HG03066 (cell line): Measurements from ENCODE around the gene USP26.
"Not testable (repeated sequence)": the region's sequence is repeated elsewhere in the genome, so short reads cannot be mapped to it uniquely, and the experiment has no call there.

Experiments used
- ATAC-seq: cut with Tn5 transposase; IDR thresholded peaks from one replicate; pipeline ENCODE4 v1.9.1; 2021; ENCODE audit warnings: low read depth; ENCODE audit not compliant: unreplicated experiment

The USP26 gene

DNA sequence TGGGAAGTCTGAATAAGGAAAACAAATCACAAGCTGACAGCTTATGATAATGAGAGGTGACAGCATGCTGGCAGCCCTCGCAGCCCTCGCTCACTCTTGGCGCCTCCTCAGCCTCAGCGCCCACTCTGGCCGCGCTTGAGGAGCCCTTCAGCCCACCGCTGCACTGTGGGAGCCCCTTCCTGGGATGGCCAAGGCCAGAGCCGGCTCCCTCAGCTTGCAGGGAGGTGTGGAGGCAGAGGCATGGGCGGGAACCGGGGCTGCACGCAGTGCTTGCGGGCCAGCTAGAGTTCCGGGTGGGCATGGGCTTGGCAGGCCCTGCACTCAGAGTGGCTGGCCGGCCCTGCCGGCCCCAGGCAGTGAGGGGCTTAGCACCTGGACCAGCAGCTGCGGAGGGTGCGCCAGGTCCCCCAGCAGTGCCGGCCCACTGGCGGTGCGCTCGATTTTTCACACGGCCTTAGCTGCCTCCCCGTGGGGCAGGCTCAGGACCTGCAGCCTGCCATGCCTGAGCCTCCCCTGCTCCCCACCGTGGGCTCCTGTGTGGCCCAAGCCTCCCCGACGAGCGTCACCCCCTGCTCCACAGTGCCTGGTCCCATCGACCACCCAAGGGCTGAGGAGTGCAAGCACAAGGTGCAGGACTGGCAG, 52.6 kb downstream of the USP26 start:
- not testable (repeated sequence) for ATAC-seq

DNA sequence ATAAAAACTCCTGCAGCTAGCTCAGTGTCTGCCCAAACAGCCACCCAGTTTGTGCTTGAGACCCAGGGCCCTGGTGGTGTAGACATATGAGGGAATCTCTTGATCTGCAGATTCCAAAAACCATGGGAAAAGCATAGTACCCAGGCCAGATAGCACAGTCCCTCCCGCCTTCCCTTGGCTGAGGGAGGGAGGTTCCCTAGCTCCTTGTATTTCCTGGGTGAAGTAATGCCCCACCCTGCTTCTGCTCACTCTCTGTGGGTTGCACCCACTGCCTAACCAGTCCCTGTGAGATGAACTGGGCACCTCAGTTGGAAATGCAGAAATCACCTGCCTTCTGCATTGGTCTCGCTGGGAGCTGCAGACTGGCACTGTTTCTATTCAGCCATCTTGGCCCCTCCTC, 54.6 kb downstream of the USP26 start:
- ATAC-seq: no peak

DNA sequence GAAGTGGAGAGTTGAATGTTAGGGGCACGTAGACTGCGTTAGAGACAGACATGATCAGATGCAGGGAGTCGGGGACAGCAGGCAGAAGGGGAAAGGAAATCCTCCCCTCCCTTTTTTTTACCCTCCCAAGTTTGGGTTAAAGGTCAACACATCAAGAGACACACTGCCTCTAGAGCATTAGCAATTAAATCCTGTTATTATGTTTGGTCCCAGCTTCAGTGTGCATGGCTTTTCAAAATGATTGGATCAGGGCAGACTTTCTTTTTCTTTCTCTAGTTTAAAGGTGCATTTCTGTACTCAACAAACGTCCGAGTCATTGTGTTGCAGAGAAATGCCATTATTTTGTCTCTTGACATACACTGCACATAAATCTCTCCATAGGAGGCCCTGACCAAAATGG, 63.9 kb downstream of the USP26 start:
- no peak for ATAC-seq

DNA sequence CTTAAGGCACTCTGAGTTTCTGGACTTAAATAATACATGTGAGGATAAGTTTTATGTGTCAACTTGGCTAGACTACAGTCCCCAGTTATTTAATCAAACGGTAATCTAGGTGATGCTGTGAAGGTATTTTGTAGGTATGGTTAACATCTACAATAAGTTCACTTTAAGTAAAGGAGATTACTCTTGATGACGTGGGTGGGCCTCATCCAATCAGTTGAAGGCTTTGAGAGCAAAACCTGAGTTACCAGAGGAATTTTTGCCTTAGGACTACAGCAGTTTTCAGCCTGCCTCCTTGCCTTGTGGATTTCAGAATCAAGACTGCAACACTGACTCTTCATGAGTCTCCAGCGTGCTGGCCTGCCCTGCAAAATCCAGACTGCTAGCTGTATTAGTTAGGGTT, 78.7 kb downstream of the USP26 start:
- ATAC-seq: no peak

DNA sequence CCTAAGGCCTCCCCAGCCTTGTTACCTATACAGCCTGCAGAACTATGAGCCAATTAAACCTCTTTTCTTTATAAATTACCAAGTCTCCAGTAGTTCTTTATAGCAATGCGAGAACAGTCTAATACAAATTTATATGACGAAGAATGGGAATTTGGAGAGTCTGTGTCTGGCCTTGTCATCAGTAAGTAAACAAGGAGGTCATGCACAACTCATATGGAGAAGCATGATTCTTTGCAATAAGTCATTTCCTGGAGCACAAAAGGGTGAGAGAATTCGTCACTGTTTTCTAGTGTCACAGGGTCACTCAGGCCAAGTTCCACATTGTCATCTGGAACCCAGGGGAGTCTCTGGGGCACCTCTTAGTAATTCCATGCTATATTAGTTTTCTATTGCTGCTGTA, 89.5 kb downstream of the USP26 start:
- no peak for ATAC-seq

DNA sequence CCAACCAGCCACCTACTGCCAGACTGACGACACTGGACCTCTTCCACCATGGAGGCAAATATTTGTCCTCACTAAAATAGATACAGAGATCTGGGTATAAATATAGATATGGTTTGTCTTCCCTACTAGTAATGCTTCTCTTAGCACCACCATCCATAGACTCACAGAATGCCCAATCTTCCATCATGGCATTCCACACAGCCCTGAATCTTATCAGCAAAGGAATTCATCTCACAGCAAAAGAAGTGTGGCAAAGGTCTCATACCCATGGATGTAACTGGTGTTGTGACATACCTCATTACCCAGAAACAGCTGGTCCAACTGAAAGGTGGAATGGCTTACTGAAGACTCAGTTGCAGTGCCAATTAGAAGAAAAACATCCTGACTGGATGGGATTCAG, 91.3 kb downstream of the USP26 start:
- no peak for ATAC-seq

DNA sequence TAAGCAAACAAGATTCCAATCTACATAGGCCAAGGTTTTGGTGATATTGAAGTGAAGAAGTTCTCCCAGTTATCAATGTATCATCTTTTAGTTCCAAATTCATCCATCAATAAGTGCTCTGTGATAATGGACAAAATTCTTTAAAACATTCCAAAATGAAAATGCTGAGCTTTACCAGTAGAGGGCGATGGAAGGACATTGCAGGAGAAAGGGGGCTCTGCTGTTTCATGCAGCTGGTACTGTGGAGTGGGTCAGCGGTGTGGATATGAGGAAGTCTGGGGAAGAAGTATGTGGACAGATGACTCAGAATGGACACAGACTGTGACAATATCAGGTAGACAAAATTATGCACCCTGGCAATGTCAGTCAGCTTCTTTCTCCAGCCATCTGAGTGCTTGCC, 91.9 kb downstream of the USP26 start:
- no peak for ATAC-seq

DNA sequence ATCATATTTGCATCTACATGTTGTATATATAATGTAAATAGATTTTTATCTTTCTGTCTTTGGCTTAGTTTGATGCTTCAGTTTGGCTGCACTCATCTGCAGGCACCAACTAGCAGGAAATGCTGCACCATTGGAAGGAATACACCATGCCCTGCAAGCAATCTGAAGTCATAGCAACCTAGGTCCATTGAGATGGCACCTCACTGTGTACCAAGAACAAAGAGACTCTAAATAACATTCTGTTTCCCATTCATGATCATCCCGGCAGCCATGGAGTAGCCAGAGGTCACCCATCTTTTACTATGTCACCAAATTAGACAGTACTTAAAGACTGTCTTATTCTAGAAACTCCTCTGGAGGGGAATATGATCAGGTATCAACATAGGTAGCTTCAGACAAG, 97.7 kb downstream of the USP26 start:
- no peak for ATAC-seq

DNA sequence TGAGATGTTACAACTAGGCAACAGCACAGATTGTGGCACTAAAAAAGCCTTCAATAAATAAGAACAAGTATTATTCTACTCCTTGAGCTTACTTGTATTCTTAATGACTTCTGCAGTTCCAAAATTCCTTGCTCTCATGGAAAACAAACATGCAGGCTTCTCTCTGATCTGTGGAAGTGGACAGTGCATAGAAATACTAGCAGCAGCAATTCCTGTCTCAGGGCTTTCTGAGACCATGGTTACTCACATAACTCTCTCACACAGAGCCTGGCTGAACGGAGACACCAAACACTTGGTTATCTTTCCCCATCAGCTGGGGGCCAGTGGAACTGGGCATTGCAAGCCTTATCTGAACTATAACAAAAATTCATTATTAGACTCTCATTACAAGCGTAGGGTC, 106.1 kb downstream of the USP26 start:
- no peak for ATAC-seq

DNA sequence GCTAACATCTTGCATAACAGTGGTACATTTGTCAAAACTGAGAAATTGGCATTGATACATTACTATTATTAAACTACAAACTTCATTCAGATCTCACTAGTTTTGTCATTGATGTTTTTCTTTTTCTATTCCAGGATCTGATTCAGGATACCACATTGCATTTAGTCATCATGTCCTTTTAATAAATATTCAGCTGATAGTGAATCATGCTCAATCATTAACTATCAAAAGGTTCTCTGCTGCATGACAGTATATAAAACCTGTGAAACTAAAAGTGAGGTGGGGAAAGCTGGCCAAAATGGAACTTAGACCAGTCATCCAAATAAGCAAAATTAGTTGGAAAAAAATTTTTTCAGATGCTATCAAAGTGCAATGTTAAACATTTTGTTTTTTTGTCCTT, 110.4 kb downstream of the USP26 start:
- ATAC-seq: no peak

DNA sequence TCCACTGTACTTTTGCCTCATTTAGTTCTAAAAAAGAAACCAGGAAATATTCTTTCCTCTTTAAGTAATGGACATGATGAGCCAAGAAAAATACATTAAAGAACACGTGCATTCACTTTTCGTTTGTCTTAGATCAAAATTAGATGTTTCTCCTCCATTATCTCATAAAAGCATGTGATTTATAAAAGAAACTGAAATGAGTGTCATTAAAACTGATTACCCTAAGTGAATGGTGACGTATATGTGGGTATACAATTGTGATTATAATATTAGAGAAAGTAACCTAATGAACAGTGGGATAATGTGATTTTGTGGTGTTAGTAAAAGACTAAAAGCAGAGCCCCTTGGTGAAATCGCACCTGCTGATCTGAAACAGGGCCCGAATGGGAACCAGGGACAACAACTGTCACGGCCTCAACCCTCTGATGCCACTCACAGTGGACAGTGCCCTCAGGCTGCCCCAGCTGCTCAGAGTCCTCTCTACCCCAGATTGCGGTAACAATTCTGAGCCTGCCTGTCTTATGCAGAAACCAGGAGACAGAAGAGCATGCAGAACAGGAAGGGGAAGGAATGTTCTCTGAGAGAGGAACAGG, 112.8 kb downstream of the USP26 start:
- no peak for ATAC-seq

DNA sequence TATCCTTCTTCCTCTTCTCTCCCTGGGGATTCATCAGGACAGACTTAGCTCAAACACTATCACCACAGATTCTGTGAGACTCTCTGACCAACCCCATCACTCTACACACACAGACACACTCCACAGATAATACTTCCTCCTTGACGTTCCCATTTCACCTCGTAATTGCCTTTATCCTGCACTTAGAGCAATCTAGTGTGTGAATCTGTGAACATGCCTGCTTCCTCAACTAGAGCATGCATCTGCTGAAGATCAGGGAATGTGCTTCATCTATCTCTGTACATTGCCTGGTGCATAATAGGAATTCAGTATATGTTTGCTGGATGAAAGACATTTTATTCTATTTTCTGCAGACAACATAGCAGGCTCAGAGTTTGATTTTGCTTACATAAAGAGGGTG, 113.4 kb downstream of the USP26 start:
- ATAC-seq: no peak

DNA sequence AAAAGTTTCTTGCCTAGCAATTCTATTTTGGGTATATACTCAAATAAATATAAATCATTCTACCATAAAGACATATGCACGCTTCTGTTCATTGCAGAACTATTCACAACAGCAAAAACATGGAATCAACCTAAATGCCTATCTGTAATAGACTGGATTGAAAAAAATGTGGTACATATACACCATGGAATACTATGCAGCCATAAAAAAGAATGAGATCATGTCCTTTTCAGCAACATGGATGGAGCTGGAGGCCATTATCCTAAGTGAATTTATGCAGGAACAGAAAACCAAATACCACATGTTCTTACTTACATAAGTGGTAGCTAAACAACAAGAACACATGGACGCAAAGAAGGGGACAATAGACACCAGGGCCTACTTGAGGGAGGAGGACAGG, 116.9 kb downstream of the USP26 start:
- ATAC-seq: not testable (repeated sequence)
